Measurements from ENCODE around the gene L3MBTL4. TPM values are rescaled to one million over a fixed set of nuclear protein-coding genes. Genes with fewer than 3 reads are reported as not detected.

L3MBTL4 gene
- total RNA-seq, 1 donor from 2014 or later: 17.5 TPM

DNA sequence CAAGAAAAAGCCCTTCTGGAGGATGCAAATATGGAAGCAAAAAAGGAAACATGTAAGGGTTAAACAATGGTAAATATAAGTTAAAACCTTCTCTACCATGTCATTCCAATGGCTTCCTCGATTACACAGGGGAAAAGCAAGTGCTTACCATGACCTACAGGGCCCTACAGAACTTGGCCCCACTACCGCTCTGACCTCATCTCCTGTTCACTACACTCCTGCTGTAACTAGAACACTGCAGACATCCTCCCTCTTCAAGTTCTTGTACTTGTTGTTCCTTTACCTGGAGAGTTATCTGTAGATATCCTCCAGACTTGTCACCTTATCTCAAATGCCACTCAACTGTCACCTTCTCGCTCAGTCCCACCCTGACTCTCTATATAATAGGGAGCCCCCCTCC, 194.6 kb downstream of the L3MBTL4 start:
- Mint-ChIP-seq H3K4me3 (no peak overlapping the region), H3K27ac (no peak overlapping the region), H3K9me3 (peaks cover 7% of the 10 kb centered on the region), H3K36me3 (peaks cover 8% of the 10 kb centered on the region), H3K27me3 (ENCODE audit: low read depth) (no peaks in the 10 kb centered on the region), H3K4me1 (peaks cover 6% of the 10 kb centered on the region)
- TF ChIP-seq, protein P1, sequence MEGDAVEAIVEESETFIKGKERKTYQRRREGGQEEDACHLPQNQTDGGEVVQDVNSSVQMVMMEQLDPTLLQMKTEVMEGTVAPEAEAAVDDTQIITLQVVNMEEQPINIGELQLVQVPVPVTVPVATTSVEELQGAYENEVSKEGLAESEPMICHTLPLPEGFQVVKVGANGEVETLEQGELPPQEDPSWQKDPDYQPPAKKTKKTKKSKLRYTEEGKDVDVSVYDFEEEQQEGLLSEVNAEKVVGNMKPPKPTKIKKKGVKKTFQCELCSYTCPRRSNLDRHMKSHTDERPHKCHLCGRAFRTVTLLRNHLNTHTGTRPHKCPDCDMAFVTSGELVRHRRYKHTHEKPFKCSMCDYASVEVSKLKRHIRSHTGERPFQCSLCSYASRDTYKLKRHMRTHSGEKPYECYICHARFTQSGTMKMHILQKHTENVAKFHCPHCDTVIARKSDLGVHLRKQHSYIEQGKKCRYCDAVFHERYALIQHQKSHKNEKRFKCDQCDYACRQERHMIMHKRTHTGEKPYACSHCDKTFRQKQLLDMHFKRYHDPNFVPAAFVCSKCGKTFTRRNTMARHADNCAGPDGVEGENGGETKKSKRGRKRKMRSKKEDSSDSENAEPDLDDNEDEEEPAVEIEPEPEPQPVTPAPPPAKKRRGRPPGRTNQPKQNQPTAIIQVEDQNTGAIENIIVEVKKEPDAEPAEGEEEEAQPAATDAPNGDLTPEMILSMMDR (IDR thresholded peaks at IDR 0.05; ENCODE audit: unreplicated experiment): no peak
- no peak for DNase-seq (ENCODE audit: low spot score in 2 of 2, unreplicated experiment in 2 of 2)

DNA sequence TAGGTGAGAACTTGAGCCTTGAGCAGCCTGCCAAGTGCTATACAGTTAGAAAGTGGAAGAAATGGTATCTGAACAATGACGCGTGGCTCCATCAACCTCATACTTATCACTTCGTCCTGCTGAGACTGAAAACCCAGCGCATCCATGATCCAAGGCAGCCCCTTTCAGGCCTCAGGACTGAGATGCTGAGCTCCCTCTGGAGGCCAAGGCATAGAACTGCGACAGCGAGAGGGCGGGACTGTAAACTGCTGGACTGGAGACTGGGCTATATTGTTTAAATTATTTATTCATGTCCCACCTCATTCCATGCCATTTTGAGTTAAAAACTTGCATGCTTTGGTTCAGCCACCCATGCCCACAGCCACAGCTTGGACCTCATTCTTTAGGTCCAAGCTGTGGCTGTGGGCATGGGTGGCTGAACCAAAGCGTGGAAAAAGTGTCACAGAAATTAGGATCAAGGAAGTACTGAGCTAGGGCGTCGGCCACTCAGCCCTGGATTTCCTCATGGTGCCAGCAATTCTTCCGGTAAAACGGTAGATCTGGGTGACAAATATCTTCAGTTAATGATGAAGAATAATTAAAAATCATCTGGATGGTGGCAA, 195.5 kb downstream of the L3MBTL4 start:
- Mint-ChIP-seq H3K36me3 (no peaks in the 10 kb centered on the region), H3K27me3 (ENCODE audit: low read depth) (no peaks in the 10 kb centered on the region), H3K27ac (no peak overlapping the region), H3K9me3 (no peaks in the 10 kb centered on the region), H3K4me1 (peaks cover 6% of the 10 kb centered on the region), H3K4me3 (no peak overlapping the region)
- DNase-seq (ENCODE audit: low spot score in 2 of 2, unreplicated experiment in 2 of 2): peak in 1 of 2 experiments; percentile 70
- TF ChIP-seq, protein P1 (IDR thresholded peaks at IDR 0.05; ENCODE audit: unreplicated experiment): peak; percentile 68

DNA sequence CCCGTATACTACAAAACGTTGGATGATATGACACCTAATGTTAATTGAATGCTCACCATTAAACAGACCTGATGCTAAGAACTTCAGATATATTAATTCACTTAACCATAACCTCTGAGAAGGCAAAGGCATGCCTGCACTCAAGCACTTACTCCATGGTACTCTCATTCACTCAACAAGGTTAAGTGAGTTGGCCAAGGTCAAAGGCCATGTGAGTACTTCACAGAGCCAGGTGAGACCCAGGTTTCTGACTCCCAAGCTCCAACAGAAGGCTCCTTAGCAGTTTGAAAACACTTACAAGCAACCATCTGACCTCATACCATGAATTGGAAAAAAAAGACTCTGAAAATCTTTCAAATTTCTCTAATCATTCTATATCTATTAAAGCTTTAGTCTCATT, 198.8 kb downstream of the L3MBTL4 start:
- peaks cover 3% of the 10 kb centered on the region for H3K4me1 Mint-ChIP-seq
- no peaks in the 10 kb centered on the region for H3K9me3 Mint-ChIP-seq
- H3K27me3 Mint-ChIP-seq (ENCODE audit: low read depth): no peaks in the 10 kb centered on the region
- TF ChIP-seq, protein P1 (IDR thresholded peaks at IDR 0.05; ENCODE audit: unreplicated experiment): no peak
- no peak overlapping the region for H3K4me3 Mint-ChIP-seq
- H3K27ac Mint-ChIP-seq: no peak overlapping the region
- no peaks in the 10 kb centered on the region for H3K36me3 Mint-ChIP-seq
- DNase-seq (ENCODE audit: low spot score in 2 of 2, unreplicated experiment in 2 of 2): no peak

DNA sequence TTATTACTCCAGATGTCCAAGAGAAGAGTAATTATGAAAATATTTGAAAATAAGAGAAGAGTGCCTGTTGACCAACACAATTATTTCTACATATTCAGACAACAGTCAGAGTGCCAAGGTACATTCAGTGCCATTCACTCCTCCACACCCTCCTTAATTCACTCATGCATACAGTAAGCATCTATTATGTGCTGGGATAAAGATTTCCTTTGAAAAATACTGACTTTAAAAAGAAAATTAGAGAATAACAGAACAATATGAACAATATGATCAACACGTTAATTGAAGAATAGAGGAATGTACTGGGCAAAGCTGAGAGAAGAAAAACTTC, 203.6 kb downstream of the L3MBTL4 start:
- Mint-ChIP-seq H3K4me3 (no peak overlapping the region), H3K27ac (no peak overlapping the region), H3K36me3 (no peaks in the 10 kb centered on the region), H3K27me3 (ENCODE audit: low read depth) (no peaks in the 10 kb centered on the region), H3K9me3 (no peaks in the 10 kb centered on the region), H3K4me1 (no peaks in the 10 kb centered on the region)
- TF ChIP-seq, protein P1 (IDR thresholded peaks at IDR 0.05; ENCODE audit: unreplicated experiment): no peak
- no peak for DNase-seq (ENCODE audit: low spot score in 2 of 2, unreplicated experiment in 2 of 2)

DNA sequence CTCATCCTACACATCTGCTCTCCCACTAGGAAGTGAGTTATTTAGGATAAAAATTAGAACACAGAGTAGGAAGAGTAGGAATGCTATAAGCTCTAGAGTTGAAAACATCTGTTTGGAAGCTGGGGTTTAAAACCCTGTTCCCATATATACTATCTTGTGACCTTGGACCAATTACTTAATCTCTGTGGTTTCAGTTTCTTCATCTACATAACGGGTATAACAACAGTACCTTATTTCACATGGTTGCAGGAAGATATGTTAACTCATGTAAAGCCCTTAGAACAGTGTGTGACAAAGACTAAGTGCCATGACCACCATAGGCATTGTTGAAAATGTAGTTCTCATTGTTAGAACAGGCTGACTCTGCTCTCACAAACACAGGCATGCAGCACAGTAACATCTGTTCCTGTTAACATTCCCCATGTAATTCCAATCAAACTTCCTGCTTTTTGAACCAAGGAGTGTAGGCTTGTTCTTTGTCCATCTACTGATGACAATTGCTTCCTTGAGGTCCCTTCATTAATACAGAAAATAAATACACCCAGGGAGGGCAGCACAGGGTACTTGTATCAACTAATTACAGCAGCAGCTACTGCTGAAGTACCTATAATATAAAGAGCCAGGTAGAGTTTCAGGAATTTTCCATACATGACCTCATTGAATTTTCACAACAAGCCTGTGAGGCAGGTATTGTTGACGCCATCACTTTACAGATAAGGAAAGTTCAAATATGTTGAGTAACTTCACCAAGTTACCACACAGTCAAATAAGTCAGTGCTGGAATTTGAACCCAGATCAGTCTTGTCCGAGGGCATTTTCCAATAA, 204.2 kb downstream of the L3MBTL4 start:
- H3K9me3 Mint-ChIP-seq: no peaks in the 10 kb centered on the region

More for the DNA sequence above, 204.2 kb downstream of the L3MBTL4 start:
- Mint-ChIP-seq H3K27ac (no peak overlapping the region), H3K4me1 (no peaks in the 10 kb centered on the region), H3K27me3 (ENCODE audit: low read depth) (no peaks in the 10 kb centered on the region), H3K36me3 (no peaks in the 10 kb centered on the region), H3K4me3 (no peak overlapping the region)
- no peak for DNase-seq (ENCODE audit: low spot score in 2 of 2, unreplicated experiment in 2 of 2)
- TF ChIP-seq, protein P1 (IDR thresholded peaks at IDR 0.05; ENCODE audit: unreplicated experiment): no peak
